ENCODE measurements around the gene PROZ.

The PROZ gene

DNA sequence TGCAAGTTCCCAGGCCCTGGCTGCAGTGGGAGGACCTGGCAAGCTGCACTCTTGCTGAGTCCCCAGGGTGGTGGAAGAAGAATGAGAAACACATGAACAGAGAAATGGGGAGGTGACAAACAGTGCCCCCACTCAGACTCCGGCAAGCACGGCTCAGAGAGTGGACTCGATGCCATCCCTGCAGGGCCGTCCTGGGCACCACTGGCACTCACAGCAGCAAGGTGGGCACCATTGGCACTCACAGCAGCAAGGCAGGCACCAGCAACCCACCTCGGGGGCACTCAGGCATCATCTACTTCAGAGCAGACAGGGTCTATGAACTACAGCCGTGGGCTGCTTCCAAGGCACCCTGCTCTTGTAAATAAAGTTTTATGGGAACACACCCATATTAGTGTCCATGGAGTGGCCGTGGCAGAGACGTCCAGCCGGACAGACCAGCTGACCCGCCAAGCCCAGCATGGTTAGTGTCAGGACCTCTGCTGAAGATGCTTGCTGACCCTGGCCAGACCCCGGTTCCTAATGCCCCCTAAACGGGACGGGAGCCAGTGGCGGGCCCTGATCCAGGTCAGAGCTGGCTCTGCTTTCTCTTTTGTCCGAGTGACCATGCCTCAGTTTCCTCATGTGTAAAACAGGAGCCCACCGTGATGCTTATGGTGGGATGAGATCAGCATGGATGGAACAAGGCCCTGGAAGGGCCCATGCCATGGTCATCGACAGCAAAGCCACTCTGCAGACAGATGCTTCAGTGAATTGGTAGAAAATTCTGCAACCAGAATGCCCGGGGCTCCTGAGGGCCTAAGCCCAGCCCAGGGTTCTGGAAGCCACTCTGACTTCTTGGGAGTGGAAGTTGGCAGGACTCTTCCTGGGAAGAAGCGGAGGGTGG, 37.9 kb upstream of the PROZ start:
- no peak for DNase-seq (ENCODE audit: low read depth)

- DNase-seq (ENCODE audit: low read depth), result no peak
Observed at GRCh38 chr13:113121183-113121927, 37.1 kb upstream of the PROZ start.

GRCh38 chr13:113121928-113122471, 36.4 kb upstream of the PROZ start:
- DNase-seq (ENCODE audit: low read depth), result no peak

DNA sequence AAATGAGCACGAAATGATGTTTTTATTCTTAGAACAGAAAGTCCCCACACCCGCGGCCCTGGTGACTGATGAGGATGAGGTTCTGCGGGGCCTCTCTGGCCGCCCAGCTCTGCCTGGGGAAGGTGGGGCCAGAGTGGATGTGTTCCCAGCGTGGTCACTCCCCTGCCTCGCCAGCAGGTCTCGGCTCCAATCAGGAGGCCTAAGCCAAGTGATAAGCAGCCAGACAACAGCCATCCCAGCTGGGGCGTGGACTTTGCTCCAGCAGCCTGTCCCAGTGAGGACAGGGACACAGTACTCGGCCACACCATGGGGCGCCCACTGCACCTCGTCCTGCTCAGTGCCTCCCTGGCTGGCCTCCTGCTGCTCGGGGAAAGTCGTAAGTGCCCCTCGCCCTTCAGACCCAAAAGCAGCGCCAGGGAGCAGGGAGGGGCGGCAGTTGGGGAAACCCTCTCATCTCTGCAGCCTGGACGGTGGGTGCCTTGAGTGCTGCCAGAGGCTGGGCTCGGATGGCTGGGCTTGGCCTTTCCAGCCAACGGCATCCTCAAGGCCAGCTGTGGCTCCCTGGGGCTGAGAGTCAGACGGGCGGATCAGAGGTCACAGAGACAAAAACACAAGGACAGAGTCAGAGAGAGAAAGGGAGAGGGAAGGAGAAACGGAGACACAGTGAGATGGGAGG, 35.8 kb upstream of the PROZ start, which contains the start of gene F10:
F10 (plus strand) TSS at position 250 of the 676 bp plus-strand sequence; CDS start at position 307, 57 bp downstream.
- peak; percentile 65 for DNase-seq (ENCODE audit: low read depth)

DNA sequence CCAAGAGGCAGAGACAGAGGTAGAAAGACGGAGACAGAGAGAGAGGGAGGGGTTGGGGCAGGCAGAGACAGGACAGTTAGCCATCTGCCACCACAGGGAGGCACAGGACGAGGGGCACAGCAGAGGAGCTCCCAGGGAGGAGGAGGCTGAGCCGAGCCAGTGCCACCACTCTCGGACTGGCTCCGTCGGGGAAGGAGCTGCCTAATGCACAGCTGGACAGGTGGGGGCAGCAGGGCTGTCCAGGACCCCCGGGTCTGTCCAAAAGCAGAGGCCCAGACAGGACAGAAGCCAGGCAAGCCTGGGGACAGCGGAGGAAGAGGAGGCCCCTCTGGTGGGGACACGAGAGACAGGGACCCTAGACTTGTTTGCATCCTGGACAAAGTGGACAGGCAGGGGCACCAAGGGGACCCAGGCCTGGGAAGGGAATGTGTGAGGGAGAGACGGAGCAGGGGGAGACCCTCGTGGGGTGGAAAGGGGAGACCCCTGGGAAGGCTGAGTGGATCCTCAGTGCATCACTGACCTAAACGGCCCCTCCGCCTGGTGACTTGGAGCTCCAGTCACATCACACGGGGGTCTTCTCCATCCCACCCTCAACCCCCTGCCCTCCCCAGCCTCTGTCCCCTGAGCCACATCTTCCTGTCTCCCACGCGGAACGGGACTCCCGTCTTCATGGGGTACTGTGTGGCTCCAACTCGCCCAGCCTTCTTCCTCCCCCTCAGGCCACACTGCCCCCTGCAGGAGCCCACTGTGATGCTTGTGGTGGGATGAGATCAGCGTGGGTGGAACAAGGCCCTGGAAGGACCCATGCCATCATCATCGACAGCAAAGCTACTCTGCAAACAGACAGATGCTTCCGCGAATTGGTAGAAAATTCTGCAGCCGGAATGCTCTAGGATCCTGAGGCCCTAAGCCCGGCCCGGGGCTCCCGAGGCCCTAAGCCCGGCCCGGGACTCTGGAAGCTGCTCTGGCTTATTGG, 34.9 kb upstream of the PROZ start:
- DNase-seq (ENCODE audit: low read depth), result no peak

- no peak for DNase-seq (ENCODE audit: low read depth)
Observed at GRCh38 chr13:113124211-113124970, 34.1 kb upstream of the PROZ start.

- DNase-seq (ENCODE audit: low read depth), result no peak
Observed at GRCh38 chr13:113125506-113126264, 32.8 kb upstream of the PROZ start.

- DNase-seq (ENCODE audit: low read depth), result no peak
Observed at GRCh38 chr13:113126265-113127150, 31.9 kb upstream of the PROZ start.

GRCh38 chr13:113129480-113129879, 29.0 kb upstream of the PROZ start:
- DNase-seq (ENCODE audit: low read depth), result no peak

DNA sequence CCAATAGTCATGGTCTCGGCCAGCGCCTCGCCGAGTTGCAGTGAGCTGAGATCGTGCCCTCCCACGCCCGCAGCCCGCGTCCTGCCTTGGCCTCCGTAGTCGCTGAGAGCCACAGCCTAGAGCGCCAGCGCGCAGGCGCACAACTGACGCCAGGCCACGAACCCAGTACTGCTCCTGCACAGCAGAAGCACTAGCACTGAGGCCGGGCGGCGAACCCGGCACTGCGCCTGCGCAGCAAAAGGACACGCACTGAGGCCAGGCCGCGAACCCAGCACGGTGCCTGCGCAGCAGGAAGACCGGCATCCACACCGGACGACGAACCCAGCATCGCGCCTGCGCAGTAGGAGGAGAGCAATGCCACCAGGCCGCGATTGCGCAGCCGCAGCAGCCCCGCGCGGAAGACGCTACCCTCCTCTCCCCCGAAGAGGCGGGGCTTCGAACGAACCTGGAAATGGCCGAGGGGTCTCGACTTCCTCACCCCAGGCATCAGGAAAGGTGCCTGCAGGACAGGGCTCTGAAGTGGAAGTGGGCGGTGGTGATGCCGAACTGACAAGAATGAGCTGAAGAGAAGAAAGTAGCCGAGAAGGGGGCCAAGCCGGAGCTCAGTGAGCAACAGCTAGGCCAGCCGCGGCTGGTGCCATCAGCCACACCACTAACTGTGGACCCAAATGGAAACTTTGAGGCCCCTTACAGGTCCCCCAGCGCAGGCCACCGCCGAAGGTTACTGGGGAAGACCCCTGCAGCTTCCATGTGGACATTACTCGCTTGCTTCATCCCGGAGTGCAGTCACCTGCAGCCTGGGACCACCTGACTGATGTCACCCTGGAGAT, 28.3 kb upstream of the PROZ start:
- DNase-seq (ENCODE audit: low read depth), result no peak

DNA sequence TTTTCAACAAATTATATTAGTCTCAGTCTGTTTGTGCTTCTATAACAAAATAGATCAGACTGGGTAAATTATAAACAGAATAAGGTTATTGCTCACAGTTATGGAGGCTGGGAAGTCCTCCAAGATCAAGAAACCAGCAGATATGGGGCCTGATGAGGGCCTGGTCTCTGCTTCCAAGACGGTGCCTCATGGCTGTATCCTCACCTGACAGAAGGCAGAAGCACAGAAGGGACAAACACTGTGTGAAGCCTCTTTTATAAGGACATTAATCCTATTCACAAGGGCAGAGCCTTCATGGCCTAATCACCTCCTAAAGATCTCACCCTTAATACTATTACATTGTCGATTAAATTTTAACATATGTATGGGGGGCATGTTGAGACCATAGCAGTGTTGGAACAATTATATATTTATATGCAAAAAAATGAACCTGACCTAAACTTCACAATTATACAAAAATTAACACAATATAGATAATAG, 23.1 kb upstream of the PROZ start:
- DNase-seq (ENCODE audit: low read depth), result no peak

DNA sequence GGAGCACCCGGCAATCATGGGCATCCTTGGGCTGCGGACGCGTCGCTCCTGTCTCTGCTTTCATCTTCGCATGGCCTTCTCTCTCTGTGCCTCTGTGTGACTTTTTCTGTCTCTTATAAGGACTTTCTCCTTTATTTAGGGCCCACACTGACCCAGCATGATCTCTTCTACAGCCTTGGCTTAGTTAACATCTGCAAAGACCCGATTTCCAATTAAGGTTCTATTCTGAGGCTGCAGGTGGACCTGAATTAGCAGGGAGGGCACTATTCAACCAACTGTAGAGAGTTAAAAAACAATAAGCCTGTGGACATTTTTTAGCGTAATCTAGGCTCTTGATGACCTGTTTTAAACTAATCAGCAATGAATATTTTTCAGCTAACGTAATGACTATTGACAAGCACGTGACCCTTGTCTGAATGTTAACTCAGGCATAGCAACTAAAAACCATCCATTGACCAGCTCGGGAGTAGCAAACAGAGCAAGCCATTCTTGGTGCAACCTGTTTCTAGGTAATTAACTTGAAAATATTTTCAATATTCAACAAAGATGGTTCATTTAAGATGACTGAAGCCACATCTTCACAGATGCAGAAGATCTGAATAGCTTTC, 20.7 kb upstream of the PROZ start:
- no peak for DNase-seq (ENCODE audit: low read depth)

- no peak for DNase-seq (ENCODE audit: low read depth)
Observed at GRCh38 chr13:113138792-113139551, 19.5 kb upstream of the PROZ start.

DNA sequence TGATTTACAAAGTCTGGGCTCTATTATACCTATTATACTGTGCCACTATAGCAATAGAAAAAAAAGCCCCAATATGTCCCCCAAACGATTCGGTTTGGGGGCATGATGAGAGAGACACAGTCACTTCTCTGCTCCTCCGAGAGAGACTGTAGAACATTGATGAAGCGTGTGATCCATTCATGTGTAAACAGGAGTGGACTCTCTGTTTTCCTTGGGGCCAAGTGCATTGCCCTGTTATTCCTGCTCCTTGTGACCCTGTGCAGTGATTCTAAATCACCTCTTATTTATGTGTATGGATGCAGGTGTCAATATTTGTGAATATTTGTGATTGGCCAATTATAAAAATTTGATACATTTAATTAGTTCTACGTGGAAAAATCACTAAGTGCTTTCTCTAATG, 18.9 kb upstream of the PROZ start:
- no peak for DNase-seq (ENCODE audit: low read depth)

DNA sequence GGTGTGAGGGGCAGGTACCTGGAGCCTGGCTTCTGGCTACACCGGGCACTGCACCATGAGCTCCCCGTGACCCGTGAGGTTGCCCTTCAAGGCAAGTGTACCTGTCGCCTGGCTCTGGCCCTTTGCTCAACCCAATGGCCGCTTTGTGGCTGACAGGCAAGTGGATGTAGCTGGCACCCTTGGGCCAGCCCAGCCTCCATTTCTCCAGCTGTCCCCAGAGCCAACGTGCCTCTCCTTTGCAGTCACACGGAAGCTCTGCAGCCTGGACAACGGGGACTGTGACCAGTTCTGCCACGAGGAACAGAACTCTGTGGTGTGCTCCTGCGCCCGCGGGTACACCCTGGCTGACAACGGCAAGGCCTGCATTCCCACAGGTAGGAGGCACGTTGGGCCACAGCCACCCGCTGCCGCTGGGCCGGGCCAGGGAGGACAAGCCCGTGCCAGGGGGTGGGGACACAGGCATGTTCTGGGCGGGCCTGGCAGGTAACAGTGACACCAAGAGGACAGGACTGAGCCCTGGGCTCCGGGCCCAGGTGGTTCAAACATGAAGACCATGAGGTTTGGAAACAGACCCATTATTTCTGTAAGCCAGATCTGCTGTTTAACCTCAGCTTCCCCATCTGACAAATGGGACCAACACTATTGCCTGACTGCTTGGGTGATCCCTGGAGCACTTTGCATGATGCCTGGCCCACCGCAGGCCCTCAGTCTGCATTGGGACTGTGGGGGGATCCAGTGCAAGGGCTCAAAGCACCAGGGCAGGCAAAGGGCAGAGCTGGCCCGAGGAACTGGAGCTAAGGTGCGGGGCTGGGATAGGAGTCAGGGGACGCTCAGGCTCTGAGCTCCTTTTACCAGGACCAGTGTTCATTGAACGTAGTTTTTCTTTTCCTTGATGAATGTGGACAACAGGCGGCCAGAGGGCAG, 17.5 kb upstream of the PROZ start:
- DNase-seq (ENCODE audit: low read depth), result no peak
